ENCODE measurements around the gene JUP.

The JUP gene

DNA sequence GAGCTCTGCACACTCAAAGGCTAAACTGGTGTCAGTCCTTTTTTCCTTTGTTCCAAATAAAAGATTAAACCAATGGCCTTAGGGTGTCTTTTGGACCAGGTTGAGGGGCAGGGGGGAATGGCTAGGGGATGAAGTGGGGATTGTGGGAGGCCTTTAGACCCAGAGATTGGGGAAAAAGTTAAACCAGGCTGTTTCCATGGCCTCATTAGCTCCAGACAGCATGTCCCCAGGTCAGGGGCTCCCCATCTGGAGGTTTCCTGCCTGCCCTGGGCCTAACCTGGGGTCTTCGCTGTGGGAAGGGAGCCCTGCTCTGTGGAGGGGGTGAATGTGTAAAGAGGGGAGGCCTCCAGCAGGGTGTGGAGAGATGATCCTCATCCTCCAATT is 36.6 kb upstream of the JUP start:
- H3K4me3 ChIP-seq (ENCODE audit: low read depth, low read length): no peak overlapping the region
- TF ChIP-seq, protein P1, sequence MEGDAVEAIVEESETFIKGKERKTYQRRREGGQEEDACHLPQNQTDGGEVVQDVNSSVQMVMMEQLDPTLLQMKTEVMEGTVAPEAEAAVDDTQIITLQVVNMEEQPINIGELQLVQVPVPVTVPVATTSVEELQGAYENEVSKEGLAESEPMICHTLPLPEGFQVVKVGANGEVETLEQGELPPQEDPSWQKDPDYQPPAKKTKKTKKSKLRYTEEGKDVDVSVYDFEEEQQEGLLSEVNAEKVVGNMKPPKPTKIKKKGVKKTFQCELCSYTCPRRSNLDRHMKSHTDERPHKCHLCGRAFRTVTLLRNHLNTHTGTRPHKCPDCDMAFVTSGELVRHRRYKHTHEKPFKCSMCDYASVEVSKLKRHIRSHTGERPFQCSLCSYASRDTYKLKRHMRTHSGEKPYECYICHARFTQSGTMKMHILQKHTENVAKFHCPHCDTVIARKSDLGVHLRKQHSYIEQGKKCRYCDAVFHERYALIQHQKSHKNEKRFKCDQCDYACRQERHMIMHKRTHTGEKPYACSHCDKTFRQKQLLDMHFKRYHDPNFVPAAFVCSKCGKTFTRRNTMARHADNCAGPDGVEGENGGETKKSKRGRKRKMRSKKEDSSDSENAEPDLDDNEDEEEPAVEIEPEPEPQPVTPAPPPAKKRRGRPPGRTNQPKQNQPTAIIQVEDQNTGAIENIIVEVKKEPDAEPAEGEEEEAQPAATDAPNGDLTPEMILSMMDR (IDR thresholded peaks at IDR 0.05; ENCODE audit: low read depth, low read length): no peak

DNA sequence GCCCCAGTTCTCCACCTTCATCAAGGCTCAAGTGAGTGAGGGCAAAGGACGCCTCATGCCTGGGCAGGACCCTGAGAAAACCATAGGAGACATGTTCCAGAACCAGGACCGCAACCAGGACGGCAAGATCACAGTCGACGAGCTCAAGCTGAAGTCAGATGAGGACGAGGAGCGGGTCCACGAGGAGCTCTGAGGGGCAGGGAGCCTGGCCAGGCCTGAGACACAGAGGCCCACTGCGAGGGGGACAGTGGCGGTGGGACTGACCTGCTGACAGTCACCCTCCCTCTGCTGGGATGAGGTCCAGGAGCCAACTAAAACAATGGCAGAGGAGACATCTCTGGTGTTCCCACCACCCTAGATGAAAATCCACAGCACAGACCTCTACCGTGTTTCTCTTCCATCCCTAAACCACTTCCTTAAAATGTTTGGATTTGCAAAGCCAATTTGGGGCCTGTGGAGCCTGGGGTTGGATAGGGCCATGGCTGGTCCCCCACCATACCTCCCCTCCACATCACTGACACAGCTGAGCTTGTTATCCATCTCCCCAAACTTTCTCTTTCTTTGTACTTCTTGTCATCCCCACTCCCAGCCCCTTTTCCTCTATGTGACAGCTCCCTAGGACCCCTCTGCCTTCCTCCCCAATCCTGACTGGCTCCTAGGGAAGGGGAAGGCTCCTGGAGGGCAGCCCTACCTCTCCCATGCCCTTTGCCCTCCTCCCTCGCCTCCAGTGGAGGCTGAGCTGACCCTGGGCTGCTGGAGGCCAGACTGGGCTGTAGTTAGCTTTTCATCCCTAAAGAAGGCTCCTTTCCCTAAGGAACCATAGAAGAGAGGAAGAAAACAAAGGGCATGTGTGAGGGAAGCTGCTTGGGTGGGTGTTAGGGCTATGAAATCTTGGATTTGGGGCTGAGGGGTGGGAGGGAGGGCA is 36.0 kb upstream of the JUP start:
- H3K4me3 ChIP-seq (ENCODE audit: low read depth, low read length): no peak overlapping the region
- TF ChIP-seq, protein P1 (IDR thresholded peaks at IDR 0.05; ENCODE audit: low read depth, low read length): no peak

DNA sequence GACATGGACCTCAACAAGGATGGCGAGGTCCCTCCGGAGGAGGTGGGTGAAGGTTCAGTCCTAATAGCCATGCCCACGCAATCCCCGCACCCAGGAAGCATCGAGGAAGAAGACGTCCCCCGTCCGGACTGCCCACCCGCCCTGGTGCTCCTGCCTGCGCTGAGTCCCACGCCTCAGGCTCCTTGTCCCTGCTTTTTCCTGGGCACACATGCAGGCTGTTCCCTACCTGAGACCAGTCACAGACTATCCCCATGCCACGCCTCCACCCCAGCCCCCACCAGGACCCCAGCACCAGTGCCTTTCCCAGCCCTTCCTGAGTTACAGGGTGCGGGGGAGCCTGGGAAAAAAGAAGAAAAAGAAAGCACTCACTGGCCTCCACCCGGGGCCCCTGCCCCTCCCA is 35.3 kb upstream of the JUP start:
- TF ChIP-seq, protein P1 (IDR thresholded peaks at IDR 0.05; ENCODE audit: low read depth, low read length): no peak
- H3K4me3 ChIP-seq (ENCODE audit: low read depth, low read length): no peak overlapping the region

DNA sequence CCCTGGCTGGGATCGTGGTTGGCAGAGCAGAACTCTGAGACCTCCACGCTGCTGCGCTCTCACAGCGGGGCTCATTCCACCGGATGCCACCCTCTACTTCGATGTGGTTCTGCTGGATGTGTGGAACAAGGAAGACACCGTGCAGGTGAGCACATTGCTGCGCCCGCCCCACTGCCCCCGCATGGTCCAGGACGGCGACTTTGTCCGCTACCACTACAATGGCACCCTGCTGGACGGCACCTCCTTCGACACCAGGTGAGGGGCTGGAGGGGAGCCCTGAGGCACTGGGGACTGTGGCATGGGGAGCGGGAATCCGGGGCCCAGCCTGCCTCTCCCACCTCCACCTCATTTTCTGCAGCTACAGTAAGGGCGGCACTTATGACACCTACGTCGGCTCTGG is 31.5 kb upstream of the JUP start:
- no peak overlapping the region for H3K4me3 ChIP-seq (ENCODE audit: low read depth, low read length)

DNA sequence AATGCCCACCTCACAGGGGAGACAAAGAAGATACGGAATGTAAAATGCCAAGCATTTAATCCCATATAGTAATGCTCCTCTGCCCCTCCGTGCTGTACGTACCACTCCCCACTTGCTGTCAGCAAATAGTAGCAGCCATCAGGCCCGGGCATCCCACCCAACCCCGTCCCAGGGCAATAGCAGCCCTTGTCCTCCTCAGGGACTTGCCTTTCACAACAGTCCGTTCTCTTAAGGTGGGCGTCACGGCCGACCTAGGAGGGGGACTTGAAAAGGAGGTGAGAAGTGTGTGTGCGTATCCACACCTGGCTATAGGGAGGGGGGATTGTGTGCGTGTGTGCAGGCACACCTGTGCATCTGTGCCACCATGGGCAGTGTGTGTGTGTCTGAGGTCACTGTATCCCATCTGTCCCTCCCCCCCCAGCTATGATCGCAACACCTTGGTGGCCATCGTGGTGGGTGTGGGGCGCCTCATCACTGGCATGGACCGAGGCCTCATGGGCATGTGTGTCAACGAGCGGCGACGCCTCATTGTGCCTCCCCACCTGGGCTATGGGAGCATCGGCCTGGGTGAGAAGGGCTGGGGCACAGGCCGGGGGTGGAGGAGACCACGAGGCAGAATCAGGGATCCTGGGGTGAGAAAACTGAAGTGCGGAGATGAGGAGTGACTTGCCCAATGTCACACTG is 30.3 kb upstream of the JUP start:
- TF ChIP-seq, protein P1 (IDR thresholded peaks at IDR 0.05; ENCODE audit: low read depth, low read length): no peak
- H3K4me3 ChIP-seq (ENCODE audit: low read depth, low read length): no peak overlapping the region

More for the DNA sequence above, 31.5 kb upstream of the JUP start:
- TF ChIP-seq, protein P1 (IDR thresholded peaks at IDR 0.05; ENCODE audit: low read depth, low read length): no peak

DNA sequence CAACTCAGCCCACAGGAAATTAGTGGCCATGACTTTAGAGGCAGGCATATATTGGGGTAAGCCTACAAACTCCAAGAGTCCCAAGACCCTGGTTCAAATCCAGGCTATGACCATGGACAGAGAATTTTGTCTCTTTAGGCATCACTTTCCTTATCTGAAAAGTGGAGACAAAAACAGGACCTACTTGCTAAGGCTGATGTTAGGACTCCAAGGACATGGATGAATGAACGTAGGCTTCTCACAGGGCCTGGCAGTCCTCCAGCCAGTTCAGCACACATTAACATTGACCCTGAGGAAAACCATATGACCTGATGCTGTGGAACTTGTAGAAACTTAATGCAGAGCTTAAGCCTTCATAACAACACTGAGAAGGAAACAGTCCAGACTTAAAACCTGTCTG is 27.7 kb upstream of the JUP start:
- H3K4me3 ChIP-seq (ENCODE audit: low read depth, low read length): peak overlapping the region; percentile 95
- TF ChIP-seq, protein P1 (IDR thresholded peaks at IDR 0.05; ENCODE audit: low read depth, low read length): no peak

DNA sequence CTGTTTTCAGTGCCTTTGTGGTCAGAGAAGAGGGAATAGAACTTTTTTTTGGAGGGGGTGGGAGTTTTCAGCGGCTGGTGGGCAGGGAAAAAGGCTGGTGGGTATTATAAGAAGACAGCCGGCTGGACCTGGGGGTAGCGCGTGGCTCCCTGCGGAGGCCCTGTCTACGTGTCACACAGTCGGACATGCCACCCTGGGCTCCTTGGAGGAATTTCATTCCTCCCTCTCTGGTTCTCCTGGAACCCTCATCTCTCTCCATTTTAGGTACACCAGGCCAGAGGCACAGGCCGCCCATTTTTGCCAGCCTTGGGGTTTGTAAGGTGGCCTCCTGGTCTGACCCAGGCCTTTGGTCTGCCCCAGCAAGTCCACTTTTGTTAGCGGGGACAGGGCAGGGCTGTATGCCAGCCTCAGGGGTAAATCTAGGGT is 27.2 kb upstream of the JUP start:
- peak overlapping the region; percentile 95 for H3K4me3 ChIP-seq (ENCODE audit: low read depth, low read length)
- TF ChIP-seq, protein P1 (IDR thresholded peaks at IDR 0.05; ENCODE audit: low read depth, low read length): no peak
